ENCODE measurements around the gene KLHL25. TPM values are rescaled to one million over a fixed set of nuclear protein-coding genes. Genes with fewer than 3 reads are reported as not detected.

KLHL25 gene
- total RNA-seq, 1 experiment from 2014 or later = 18.4 TPM

DNA sequence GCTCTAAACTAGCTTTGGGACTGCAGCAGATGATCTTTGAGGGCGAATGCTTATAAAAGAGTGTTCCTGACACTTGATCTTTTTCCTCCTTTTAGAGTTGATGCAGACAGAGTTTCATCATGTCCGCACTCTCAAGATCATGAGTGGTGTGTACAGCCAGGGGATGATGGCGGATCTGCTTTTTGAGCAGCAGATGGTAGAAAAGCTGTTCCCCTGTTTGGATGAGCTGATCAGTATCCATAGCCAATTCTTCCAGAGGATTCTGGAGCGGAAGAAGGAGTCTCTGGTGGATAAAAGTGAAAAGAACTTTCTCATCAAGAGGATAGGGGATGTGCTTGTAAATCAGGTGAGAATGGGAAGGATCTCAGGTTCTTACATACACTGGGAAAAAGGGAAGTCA, 75.7 kb downstream of the KLHL25 start:
- Mint-ChIP-seq H3K4me3 (no peak overlapping the region), H3K9me3 (no peaks in the 10 kb centered on the region), H3K27ac (no peak overlapping the region; a peak in 1 of 7 replicates), H3K4me1 (peaks cover 6% of the 10 kb centered on the region in 2 experiments; a peak in 3 of 4 replicates), H3K27me3 (ENCODE audit: low read depth) (no peaks in the 10 kb centered on the region), H3K36me3 (ENCODE audit: insufficient read depth in 1 of 3, low read depth in 3 of 3) (peaks cover 3 to 55% (median 52%) of the 10 kb centered on the region in 3 experiments; a peak in 6 of 7 replicates)
- Histone ChIP-seq H3K56ac (ENCODE audit: insufficient read length, low read depth, low read length) (no peak overlapping the region), H2BK5ac (ENCODE audit: insufficient read length, low read length) (no peak overlapping the region), H2BK15ac (ENCODE audit: low read depth, low read length) (no peak overlapping the region), H3K23me2 (ENCODE audit: insufficient read length, low read depth, low read length, poor library complexity, severe bottlenecking) (no peaks in the 10 kb centered on the region), H3K18ac (ENCODE audit: insufficient read length, low read depth, low read length) (no peak overlapping the region), H2AFZ (ENCODE audit: low read length) (no peak overlapping the region), H3K27me3 (ENCODE audit: insufficient read depth, low read length) (no peaks in the 10 kb centered on the region), H4K8ac (replicated peaks; ENCODE audit: insufficient read length, low read depth, low read length) (no peak overlapping the region), H3K14ac (ENCODE audit: insufficient read depth, low read length) (no peak overlapping the region), H3K4me1 (ENCODE audit: insufficient read depth, low read length) (no peaks in the 10 kb centered on the region), H3K79me2 (ENCODE audit: insufficient read depth, low read length) (no peaks in the 10 kb centered on the region), H4K20me1 (ENCODE audit: control insufficient read depth, insufficient read depth, insufficient read length) (no peaks in the 10 kb centered on the region), H3K9ac (ENCODE audit: extremely low read depth, insufficient read length, low read length) (no peak overlapping the region), H2BK12ac (ENCODE audit: insufficient read length, low read depth, low read length) (no peak overlapping the region), H3K4me2 (ENCODE audit: insufficient read depth, insufficient read length, low read length) (no peak overlapping the region), H3K23ac (ENCODE audit: insufficient read length, low read depth, low read length) (no peak overlapping the region), H3T11ph (ENCODE audit: low read length) (no peak overlapping the region), H2AK5ac (ENCODE audit: insufficient read length, low read length) (no peak overlapping the region), H4K5ac (ENCODE audit: insufficient read length, low read depth, low read length) (no peak overlapping the region), H3K79me1 (ENCODE audit: insufficient read depth, low read depth, low read length, poor library complexity, severe bottlenecking) (no peaks in the 10 kb centered on the region), H2BK20ac (ENCODE audit: low read depth, low read length, poor library complexity, severe bottlenecking) (no peak overlapping the region), H2BK120ac (ENCODE audit: low read depth, low read length, poor library complexity, severe bottlenecking) (no peak overlapping the region), H3K9me3 (ENCODE audit: control insufficient read depth, low read depth, low read length) (no peaks in the 10 kb centered on the region), H4K91ac (ENCODE audit: insufficient read length, low read depth, low read length) (no peak overlapping the region), H3K27ac (ENCODE audit: insufficient read length, low read depth, low read length) (no peak overlapping the region), H3K4ac (ENCODE audit: low read depth, low read length) (no peak overlapping the region)
- TF ChIP-seq CTCF (conservative IDR thresholded peaks at IDR 0.05) = no peak
- no peak for DNase-seq
- no CpG with 5 or more reads among the region's 4 CpGs for WGBS (ENCODE audit: extremely low coverage, insufficient read length, low lambda C conversion rate)
